Motor neuron (in vitro differentiated cells): ENCODE results near the gene SREBF1. TPM values are rescaled to one million over a fixed set of nuclear protein-coding genes. Genes with fewer than 3 reads are reported as not detected.

Experiments
- ATAC-seq, 8 experiments: fragments of 200-7000 bp; cut with Tn5 transposase; replicated peaks in 6 of 8; 2 replicates each; pipeline ENCODE4 v1.8.0; 2021; ENCODE audit warnings: mild to moderate bottlenecking in 8 of 8, moderate library complexity in 8 of 8
- H3K27ac ChIP-seq, 2 donors: fragments of 250-450 bp; sonication (Bioruptor Pico); 2 replicates each; pipeline ENCODE4 v1.9.0; 2021; ENCODE audit warnings: antibody characterized with exemption in 2 of 2, mild to moderate bottlenecking in 2 of 2, moderate library complexity in 1 of 2
- H3K4me1 ChIP-seq, 2 donors: fragments of 250-450 bp; sonication (Bioruptor Pico); replicated peaks in 1 of 2; 2 replicates each; pipeline ENCODE4 v1.6.1; 2021; ENCODE audit warnings: antibody characterized with exemption in 2 of 2, mild to moderate bottlenecking in 2 of 2, moderate library complexity in 1 of 2
- H3K4me3 ChIP-seq, 5 donors: fragments of 250-450 bp; sonication (Bioruptor Pico); 2 replicates each; pipeline ENCODE4 v1.9.0; 2021; ENCODE audit warnings: antibody characterized with exemption in 5 of 5, mild to moderate bottlenecking in 5 of 5, moderate library complexity in 4 of 5
- WGBS, 10 experiments: fragments of 450-650 bp; shearing (Covaris generic); methylation state at CpG; one replicate each; pipeline ENCODE4 v1.0.0; 2022; 5-methylcytosine and 5-hydroxymethylcytosine counted together
- in situ Hi-C, 9 experiments: fragments of 400-800 bp; cut with MboI; loops; one replicate each; pipeline ENCODE4 v1.15.0; 2021; ENCODE audit warnings: low sequenced_read_pairs in 9 of 9, low pct_unique_long_range_greater_than_20kb in 2 of 9; ENCODE audit not compliant: unreplicated experiment in 9 of 9
- total RNA-seq, 8 experiments: library from RNA; unstranded; fragments of 300-600 nt; gene quantifications; 2 replicates each; pipeline versions ENCODE4 v1.2.3 to v1.2.4, GENCODE V29; 2022

Gene SREBF1
- total RNA-seq, 8 experiments from 2014 or later, result 14.0 to 204 (median 22.9) TPM

DNA sequence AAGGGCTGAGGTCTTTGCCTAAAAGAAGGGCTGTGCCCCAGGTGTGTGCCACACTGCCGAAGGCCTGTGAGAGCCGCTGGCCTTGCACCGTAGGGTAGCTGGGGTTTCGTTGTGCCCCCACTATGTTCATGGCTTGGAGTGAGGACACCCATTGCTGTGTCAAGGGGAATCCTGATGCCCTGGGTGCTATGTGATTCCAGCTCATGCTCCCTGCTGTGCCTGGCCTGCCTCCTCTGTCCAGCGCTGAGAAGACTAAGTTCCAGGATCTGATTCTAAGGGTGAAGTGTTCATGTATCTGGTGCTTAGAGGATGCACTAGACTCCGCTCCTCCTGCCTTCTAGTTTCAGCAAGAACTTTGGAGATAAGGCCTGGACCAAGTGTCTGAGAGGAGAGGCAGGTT, 47.4 kb downstream of the SREBF1 start:
- peak overlapping the region; percentile 88 to 97 for H3K27ac ChIP-seq
- WGBS, 10 experiments, result 76 to 100% methylated on average over 3 to 5 of the region's 6 CpGs; no CpG with 5 or more reads in 8 of the 10 experiments
- no peak overlapping the region for H3K4me3 ChIP-seq
- ATAC-seq, result no peak
- H3K4me1 ChIP-seq, result peaks cover 95 to 99% of the 10 kb centered on the region in 2 donors
- in situ Hi-C loops, result no loop called here

DNA sequence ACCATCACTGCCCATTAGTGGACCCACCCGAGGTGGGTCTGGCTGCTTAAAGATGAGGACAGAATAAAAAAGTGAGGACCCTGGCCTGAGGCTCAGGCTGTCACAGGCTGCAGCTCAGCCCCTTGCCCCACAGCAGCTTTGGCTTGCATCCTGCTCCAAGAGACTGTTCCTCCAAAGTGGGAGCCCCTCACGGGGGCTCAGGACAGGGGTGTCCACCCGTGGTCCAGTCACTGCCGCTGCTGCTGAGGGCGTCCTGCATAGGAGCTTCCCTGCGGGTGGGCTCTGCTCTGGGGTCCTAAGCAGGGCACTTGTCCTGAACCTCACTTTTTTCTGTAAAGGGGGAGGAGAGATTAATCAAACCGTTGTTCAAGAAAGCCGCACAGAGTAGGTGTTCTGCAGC, 47.8 kb downstream of the SREBF1 start:
- H3K27ac ChIP-seq, result peak overlapping the region; percentile 88 to 97

DNA sequence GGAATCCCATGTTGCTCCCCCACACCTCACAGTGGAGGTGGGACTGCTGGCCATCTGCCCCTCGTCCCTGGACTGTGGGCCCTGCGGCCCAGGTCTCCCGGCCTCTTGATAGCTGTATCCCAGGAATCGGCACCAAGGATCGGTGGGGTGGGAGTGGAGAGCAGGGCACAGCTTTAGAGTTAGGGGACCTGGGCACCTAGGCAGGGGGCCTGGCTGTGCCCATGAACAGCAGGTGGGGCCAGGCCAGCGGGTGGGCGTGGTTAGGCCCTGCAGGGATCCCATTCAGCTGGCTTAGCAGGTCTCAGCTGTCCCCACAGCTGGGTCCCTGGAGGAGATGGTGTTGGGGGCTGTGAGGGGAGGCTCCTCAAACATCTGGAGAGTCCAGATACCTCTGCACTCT, 49.2 kb downstream of the SREBF1 start:
- Histone ChIP-seq H3K4me1 (peaks cover 88% of the 10 kb centered on the region in 2 donors), H3K4me3 (no peak overlapping the region), H3K27ac (peak overlapping the region in 1 of 2 donors; percentile 38)
- no peak for ATAC-seq
- WGBS, 10 experiments, result 83 to 100% (median 95%) methylated on average over 2 to 3 of the region's 7 CpGs; no CpG with 5 or more reads in 6 of the 10 experiments
- in situ Hi-C loops, result no loop called here

More for the DNA sequence above, 47.8 kb downstream of the SREBF1 start:
- in situ Hi-C loops, result no loop called here
- Histone ChIP-seq H3K4me1 (peaks cover 99 to 100% of the 10 kb centered on the region in 2 donors), H3K4me3 (no peak overlapping the region)
- 40 to 100% (median 84%) methylated on average over 1 to 7 of the region's 8 CpGs; no CpG with 5 or more reads in 6 of the 10 experiments for WGBS, 10 experiments
- ATAC-seq, result no peak

DNA sequence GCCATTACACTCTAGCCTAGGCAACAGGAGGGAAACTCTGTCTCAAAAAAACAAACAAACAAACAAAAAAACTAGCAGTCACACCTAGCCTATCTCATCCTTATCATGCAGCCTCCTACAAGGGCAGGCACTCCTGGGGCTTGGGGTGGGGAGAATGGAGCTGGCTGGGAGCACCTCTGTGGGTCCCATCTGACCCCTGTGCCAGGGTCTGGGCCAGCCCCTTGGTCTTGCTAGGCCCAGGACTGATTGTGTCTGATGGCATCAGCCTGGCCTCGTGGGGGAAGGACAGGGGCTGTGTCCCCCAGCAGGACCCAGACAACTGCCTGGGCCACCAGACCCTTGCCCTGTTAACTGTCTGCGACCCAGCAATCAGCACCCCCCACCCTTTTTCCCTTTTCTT, 49.8 kb downstream of the SREBF1 start:
- in situ Hi-C loops, result no loop called here
- no CpG with 5 or more reads among the region's 2 CpGs for WGBS, 10 experiments
- Histone ChIP-seq H3K4me1 (peaks cover 82 to 83% of the 10 kb centered on the region in 2 donors), H3K4me3 (no peak overlapping the region), H3K27ac (peak overlapping the region in 1 of 2 donors; percentile 38)
- ATAC-seq, result no peak

DNA sequence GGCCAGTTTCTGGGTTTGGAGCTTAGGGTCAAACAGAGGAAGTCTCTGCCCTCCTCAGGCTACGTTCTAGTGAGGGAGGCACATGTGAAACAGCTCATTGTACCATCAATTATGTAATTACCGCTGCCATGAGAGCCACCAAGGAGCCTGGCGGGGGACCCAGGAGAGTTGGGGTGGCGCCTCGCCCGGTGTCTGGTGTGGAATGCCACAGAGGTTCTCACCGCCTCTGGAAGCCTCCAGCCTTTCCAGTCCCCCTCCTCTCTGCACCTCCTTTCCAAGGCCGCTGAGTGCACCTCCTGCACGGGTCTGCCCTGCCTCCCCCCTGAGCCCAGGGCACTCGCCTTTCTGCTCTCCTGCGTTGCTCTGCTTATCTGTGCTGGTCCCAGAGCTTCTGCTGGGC, 51.4 kb downstream of the SREBF1 start:
- Histone ChIP-seq H3K4me1 (peaks cover 80 to 81% of the 10 kb centered on the region in 2 donors), H3K27ac (peak overlapping the region; percentile 86 to 93), H3K4me3 (no peak overlapping the region)
- in situ Hi-C loops, result no loop called here
- no peak for ATAC-seq
- WGBS, 10 experiments, result 0 to 88% (median 55%) methylated on average over 1 to 9 of the region's 11 CpGs; no CpG with 5 or more reads in 3 of the 10 experiments

DNA sequence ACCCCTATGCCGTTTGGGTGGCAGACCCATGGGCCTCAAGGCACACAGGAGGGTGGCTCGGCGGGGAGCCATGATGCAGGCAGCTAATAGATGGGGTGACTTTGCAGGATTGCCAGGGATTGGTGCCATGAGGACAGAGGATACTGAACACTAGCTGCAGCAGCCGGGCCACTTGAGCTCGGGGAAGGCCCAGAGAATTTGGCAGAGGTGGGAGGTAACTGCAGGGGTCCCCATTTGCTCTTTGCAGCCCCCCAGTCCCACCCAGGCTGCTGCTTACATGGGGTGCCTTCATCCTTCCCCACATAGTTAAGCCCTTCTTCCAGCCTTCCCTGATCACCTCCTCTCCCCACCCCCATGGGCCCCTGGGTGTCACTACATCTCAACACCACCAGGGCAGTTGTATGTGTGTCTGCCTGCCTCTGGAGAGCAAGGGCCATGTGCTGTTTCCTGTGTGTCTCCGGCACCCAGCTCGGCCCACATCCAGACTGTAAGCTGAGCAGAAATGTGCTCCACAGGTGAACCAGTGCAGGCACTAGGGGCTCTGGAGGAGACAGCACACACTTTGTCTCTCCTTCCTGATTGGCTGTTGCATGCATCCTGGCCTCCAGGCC, 52.0 kb downstream of the SREBF1 start:
- ATAC-seq, result no peak
- peak overlapping the region; percentile 37 to 39 (median 39) for H3K4me3 ChIP-seq
- in situ Hi-C loops, result no loop called here
- peak overlapping the region; percentile 86 to 93 for H3K27ac ChIP-seq
- peaks cover 78% of the 10 kb centered on the region in 2 donors for H3K4me1 ChIP-seq
- 39 to 80% (median 63%) methylated on average over 2 to 4 of the region's 7 CpGs; no CpG with 5 or more reads in 7 of the 10 experiments for WGBS, 10 experiments

DNA sequence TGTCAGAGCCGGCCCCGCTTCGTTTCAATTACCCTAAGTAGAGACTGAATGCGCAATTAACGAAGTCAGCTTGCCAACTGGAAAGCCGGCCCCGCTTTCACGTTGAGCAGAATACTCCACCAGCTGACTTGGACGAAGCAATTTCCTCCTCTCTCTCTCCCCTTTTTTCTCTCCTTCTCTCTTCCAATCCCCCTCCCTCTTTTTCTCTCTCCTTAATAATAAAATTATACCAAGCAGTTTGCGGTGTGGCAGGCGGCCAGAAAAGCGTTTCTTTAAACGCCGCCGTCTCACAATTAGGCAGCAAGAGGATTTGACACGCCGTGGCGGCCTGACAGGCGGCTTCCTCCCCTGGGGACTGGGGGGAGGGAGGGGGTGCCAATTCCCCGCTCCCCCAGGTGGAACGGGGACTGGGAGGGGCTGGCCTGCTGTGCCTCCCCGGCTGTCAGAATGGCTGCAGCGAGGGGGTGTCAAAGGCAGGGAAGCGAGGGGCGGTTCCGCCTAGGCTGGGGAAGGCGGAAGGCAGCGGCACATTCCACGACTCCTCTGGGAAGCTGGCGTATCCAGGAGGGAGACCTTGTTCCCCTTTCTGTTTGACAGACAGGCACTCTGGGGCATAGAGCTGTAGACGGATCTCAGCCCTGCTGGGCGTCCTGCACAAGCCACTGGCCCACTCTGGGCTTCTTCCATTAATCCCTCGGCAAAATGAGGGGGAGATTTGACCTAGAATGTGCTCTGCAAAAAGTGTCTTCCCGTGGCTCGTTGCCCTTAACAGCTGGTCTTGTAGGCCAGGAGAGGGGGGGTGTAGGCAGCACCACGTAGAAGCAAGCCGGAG, 52.7 kb downstream of the SREBF1 start:
- in situ Hi-C loops, result no loop called here
- H3K27ac ChIP-seq, result peak overlapping the region; percentile 86 to 93
- 0 to 17% (median 4%) methylated on average over 1 to 19 of the region's 37 CpGs; no CpG with 5 or more reads in 1 of the 10 experiments for WGBS, 10 experiments
- H3K4me3 ChIP-seq, result peak overlapping the region; percentile 37 to 39 (median 39)
- ATAC-seq, result peak in 7 of 8 experiments; percentile 1 to 12 (median 3)
- peaks cover 72 to 74% of the 10 kb centered on the region in 2 donors for H3K4me1 ChIP-seq

DNA sequence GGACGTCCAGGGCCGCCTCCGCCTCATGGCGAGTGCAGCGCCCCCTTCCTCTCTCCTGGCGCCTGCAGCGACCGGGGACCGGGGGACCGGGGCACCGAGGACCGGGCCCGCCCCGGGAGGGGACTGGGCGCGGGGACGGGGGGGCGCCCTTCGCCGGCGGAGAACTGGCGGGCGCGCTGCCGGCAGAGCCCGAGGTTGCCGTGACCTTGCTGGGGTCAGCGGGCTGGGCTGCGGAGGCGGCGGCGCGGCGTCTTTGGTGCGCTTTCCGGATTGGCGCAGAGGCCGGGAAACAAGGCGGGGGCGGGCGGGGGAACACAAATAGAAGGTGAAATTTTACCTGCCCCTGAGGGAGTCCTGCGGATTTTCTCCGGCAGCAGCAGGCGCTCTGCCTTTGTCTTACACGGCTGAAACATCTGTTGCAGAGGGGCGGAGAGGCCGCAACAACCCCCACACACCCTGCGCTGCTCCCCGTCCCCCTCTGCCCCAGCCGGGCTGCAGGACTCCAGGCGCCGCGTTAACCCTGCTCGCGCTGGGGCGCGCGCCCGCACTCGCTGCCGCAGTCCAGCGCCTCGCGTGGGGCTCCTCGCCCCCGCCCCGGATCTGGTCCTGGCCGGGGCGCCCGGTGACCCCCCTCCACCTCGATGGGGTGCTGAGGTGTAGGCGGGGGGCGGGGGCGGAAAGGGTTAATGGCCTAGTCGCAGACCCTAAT, 53.5 kb downstream of the SREBF1 start:
- no CpG with 5 or more reads among the region's 75 CpGs for WGBS, 10 experiments
- peak overlapping the region; percentile 37 to 39 (median 39) for H3K4me3 ChIP-seq
- in situ Hi-C loops, result no loop called here
- ATAC-seq, result peak; percentile 6 to 51 (median 26)
- peak overlapping the region; percentile 86 to 93 for H3K27ac ChIP-seq
- peaks cover 67 to 73% of the 10 kb centered on the region in 2 donors for H3K4me1 ChIP-seq

DNA sequence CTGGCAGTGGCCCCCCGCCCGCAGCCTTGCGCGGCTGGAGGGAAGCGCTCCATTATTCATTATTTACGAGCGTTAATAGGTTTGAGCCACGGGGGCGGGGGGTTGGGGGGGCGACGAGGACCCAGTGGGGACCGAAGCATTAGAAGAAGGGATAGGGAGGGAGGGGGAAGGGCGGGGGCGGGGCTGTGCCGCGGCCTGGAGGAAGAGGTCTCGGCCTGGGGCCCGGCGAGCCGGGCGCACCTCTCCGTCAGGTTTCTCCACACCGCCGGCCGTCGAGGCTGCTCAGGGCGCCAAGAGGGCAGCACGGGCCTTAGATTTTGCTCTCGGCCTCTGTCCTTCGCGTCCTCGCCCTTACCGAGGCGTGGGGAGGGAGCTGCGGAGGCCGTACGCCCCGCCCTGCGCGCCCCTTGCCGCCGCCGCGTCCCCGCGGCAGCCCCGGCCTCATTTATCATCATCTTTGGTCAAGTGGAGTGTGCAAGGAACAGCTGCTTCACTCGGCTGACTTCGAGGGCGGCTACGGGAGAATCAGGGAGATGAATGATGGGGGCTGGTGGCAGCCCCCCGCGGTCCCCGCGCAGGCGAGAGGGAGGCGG, 54.2 kb downstream of the SREBF1 start:
- peak overlapping the region; percentile 86 to 93 for H3K27ac ChIP-seq
- peak overlapping the region; percentile 37 to 39 (median 39) for H3K4me3 ChIP-seq
- in situ Hi-C loops, result no loop called here
- no CpG with 5 or more reads among the region's 57 CpGs for WGBS, 10 experiments
- peaks cover 61 to 67% of the 10 kb centered on the region in 2 donors for H3K4me1 ChIP-seq
- ATAC-seq, result peak; percentile 8 to 65 (median 54)

DNA sequence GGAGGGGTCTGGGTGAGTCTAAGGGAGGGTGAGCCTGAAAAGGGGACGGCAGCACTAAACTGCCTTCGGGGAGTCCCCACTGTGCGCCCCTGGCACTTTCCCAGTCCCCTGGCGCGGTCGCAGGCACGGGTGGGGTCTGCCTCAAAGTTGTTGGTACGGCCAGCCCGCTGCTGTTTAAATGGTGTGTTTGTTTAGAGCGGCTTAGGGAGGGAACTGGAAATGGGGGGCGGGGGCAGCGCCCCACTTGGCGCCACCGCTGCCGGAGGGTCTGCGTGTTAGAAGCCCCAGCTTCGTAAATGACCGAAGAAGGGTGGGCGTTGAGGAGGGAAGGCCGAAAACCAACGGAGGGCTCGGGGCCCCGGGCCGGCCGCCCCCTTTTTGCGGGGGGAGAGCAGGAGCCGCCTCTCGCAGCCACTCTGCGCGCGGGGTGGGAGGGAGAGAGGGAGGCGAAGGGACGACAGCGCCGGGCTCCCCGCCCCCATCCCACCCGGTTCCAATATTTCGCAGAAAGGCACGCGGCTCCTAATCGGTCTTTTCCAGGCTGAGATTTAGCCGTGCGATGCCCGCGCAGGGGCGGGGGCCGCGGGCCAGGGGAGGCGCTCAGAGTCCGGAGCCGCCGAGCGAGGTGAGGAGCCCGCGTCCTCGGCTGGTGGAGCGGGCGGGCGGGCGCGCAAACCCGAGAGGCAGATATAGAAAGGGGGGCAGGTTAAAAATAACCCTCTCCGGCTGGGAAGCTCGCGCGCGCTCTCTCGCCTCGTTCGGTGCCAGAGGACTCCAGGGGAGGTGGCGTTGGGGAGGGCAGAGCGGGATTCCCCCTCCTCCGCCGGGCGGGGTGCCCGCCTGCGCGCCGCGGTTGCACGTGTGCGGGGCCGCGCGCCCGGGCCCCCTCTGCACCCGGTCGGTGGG, 54.9 kb downstream of the SREBF1 start:
- Histone ChIP-seq H3K27ac (peak overlapping the region; percentile 86 to 93), H3K4me1 (peaks cover 53 to 59% of the 10 kb centered on the region in 2 donors), H3K4me3 (peak overlapping the region; percentile 37 to 39 (median 39))
- in situ Hi-C loops, result no loop called here
- peak; percentile 8 to 66 (median 62) for ATAC-seq
- no CpG with 5 or more reads among the region's 88 CpGs for WGBS, 10 experiments

DNA sequence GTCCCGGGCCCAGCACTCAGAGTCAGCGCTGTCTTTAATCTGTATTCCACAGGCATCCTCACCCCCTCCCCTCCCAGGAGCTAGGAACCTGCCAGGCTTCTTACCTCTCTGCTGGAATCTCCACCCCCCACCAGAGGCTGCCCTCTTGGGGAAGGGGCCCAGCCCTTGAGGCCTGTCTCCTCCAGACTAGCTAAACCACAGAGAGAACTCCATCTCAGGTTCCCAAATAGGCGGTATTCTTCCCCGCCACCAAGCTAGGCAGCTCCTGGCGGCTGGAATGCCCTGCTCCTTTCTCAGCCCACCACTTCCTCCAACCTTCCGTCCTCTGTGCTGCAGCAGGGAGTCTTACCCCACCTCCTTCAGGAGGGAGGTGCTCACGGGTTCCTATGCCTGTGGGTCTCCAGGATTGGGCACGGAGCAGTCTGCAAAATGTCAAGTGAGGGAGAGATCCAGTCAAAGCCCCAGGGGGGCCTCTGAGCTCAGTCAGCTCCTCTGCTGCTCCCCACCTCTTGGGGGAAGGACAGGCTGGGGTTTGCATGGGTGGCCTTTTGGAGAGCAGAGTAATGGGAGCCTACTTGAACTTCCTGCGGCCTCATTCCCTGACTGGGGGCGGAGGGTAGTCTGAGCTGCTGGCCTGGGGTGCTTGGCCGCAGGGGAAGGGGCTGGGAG, 55.7 kb downstream of the SREBF1 start:
- H3K4me1 ChIP-seq, result peaks cover 45 to 51% of the 10 kb centered on the region in 2 donors

More for the DNA sequence above, 55.7 kb downstream of the SREBF1 start:
- in situ Hi-C loops, result no loop called here
- peak overlapping the region; percentile 37 to 39 (median 39) for H3K4me3 ChIP-seq
- WGBS, 10 experiments, result 7 to 50% (median 10%) methylated on average over 1 to 3 of the region's 11 CpGs; no CpG with 5 or more reads in 7 of the 10 experiments
- ATAC-seq, result peak in 3 of 8 experiments; percentile 3 to 9 (median 3)
- peak overlapping the region; percentile 86 to 93 for H3K27ac ChIP-seq
